NCI-H1694 treated with DMSO at 0.1 percent for 48 hours (cell line): Measurements from ENCODE around the gene PRSS48.
"Not testable (repeated sequence)": the region's sequence is repeated elsewhere in the genome, so short reads cannot be mapped to it uniquely, and the experiment has no call there.

Experiments
- DNase-seq: peaks from one replicate; lab custom pipeline; 2025; lab: John Stamatoyannopoulos, UW

The PRSS48 gene

GRCh38 chr4:151263455-151263854, 13.5 kb upstream of the PRSS48 start:
- no peak for DNase-seq

- no peak for DNase-seq
Observed at GRCh38 chr4:151266497-151266896, 10.5 kb upstream of the PRSS48 start.

GRCh38 chr4:151267104-151267503, 9.9 kb upstream of the PRSS48 start:
- no peak for DNase-seq

- no peak for DNase-seq
Observed at GRCh38 chr4:151267822-151268535, 9.0 kb upstream of the PRSS48 start.

DNA sequence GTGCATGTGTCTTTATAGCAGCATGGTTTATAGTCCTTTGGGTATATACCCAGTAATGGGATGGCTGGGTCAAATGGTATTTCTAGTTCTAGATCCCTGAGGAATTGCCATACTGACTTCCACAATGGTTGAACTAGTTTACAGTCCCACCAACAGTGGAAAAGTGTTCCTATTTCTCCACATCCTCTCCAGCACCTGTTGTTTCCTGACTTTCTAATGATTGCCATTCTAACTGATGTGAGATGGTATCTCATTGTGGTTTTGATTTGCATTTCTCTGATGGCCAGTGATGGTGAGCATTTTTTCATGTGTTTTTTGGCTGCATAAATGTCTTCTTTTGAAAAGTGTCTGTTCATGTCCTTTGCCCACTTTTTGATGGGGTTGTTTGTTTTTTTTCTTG, 8.1 kb upstream of the PRSS48 start:
- DNase-seq = not testable (repeated sequence)

GRCh38 chr4:151284534-151285245, 7.7 kb downstream of the PRSS48 start:
- no peak for DNase-seq

GRCh38 chr4:151287409-151287808, 10.4 kb downstream of the PRSS48 start:
- DNase-seq = no peak

DNA sequence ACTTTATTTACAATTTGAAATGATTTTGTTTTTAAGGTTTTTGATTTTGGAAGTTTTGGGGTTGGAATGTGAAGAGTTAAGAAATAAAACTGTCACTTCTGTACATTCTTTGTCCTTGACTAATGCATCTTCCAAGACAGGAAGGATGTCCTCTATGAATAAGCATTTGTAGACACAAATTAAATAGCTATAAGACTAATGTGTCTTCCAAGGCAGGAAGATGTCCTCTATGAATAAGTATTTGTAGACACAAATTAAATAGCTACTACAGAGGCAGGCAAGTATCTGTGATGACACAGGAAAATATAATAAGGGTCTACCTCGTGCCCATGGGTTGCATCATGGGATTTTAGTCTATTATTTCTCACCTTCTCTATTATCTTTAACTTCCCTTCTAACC, 14.5 kb downstream of the PRSS48 start:
- DNase-seq = no peak

GRCh38 chr4:151292038-151292437, 15.1 kb downstream of the PRSS48 start:
- DNase-seq = no peak

- DNase-seq = no peak
Observed at GRCh38 chr4:151294833-151295496, 18.0 kb downstream of the PRSS48 start.

DNA sequence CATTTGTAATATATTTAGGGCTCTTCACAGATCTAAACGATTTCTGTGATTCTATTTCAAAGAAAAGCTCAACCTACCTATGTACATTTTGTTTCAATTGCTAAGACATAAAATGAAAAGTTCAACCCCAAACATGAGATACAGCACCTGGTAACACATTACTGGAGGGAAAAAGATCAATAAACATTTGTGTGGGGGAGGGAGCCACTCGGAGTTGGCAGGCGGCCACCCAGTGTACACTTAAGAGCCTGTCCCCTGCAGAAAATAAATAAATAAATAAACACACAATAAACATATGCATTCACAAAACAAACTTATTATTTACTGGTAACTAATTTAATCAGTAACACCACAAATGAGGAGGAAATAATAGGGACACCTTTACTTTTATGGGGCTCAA, 19.3 kb downstream of the PRSS48 start:
- DNase-seq = no peak

GRCh38 chr4:151297170-151297569, 20.2 kb downstream of the PRSS48 start:
- DNase-seq = no peak

- no peak for DNase-seq
Observed at GRCh38 chr4:151302432-151302831, 25.5 kb downstream of the PRSS48 start.

DNA sequence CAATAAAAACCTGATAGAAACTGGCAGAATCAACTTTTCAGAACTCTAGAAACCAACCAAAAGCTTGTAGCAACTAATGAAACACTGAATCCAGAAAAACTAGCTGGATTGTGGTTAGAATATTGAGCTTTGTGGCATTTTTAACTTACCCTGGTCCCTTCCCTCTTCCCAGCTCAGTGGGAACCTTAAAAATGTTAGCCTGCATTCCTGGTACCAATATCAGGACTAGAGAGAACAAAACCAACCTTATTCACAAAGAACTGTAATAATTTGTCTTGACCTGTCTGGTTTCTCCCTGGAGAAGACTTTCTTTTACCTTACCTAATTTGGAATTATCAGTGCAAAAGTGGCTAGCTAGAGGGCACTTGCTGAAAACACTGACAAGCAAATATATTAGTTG, 27.3 kb downstream of the PRSS48 start:
- DNase-seq = no peak

DNA sequence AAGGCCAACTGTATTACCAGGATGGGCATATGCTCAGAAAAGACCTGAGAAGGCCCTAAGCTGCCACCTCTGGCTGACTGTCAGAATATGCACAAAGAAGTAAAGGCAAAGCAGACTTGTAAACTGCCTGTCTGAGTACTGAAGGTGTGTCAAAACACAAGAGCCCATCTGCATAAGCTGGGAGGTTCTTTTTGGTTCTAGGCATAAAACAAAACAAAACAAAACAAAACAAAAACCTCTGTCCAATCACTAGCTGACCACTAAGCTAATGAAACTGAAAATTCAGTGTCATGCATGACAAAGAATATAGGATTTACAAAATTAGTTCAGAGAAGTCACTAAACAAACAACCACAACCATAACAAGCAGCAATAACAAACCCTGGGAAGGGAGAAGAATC, 27.8 kb downstream of the PRSS48 start:
- DNase-seq = peak; percentile 29

- DNase-seq = no peak
Observed at GRCh38 chr4:151310124-151310728, 33.3 kb downstream of the PRSS48 start.

DNA sequence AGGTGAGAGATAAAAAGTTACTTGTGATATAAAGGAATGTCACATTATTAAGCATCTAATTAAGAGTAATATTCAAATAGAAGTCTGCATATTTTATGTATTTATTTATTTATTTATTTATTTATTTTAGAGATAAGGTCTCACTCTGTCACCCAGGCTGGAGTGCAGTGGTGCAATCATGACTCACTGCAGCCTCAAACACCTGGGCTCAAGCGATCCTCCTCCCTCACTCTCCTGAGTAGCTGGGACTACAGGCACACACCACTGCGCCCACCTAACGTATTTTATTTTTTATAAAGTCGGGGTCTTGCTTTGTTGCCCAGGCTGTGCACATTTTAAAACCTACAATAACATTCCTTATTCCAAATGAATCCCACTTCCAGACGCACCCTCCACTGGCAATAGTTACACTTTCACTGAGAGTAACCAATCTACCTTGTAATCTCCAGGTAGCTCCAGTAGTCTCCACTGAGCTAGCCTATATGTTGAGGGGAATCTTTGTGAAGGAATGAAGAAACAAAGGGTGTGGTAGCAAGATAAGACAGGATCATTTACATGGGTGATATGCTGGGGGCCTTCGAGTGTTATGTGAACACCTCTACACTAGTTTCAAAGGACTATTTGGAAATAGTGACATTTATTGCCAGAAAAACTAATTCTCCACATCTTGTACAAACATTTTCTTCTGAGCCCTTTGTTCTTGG, 36.5 kb downstream of the PRSS48 start:
- no peak for DNase-seq

DNA sequence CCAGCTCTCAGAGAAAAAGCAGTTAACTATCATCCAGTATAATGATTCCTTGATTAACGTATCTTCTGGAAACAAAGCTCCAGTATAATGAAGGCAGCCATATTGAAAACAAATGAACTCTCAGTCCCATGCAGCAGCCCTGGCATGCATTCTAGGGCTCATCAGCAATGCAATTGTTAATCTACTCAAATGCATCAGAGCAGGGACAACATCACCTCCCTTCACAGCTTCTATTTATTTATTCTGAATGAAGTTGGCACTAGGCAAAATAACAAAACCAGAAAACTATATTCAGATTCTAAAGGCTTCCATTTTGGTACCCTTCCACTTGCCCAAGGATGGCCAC, 37.0 kb downstream of the PRSS48 start:
- DNase-seq = no peak

GRCh38 chr4:151314479-151314878, 37.5 kb downstream of the PRSS48 start:
- DNase-seq = no peak

DNA sequence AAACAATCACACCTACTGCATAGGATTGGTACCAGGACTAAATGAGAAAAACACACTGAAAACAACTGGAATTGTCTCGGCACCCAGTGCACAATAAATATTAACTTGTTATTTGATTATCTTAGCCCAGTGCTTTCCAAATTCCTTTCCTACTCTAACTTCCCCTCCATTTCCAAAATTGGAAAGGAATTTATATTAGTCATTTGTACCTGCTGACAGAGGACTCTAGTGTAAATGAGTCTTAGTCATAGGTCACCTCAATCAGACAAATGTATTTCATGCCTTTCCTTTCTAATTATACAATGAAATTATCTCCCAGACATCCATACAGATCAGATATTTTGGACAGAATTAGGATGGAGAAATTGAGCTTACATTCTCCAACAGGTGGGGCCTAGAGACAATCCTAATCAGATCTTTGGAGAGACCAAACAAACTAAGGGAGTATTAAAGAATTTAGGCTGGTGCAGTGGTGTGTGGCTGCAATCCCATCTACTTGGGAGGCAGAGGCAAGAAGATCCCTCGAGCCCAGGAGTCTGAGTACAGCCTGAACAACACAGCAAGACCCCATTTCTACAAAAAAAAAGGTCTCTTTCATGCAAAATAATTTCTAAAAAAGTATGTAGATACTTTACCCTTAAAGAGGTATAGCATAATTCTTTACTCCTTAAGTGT, 38.4 kb downstream of the PRSS48 start:
- no peak for DNase-seq

GRCh38 chr4:151316645-151317044, 39.7 kb downstream of the PRSS48 start:
- no peak for DNase-seq
